Measurements from ENCODE around the gene TTLL4.
A peak's percentile ranks its signal among the peaks of the same experiment; 100 is the strongest.

Gene TTLL4

DNA sequence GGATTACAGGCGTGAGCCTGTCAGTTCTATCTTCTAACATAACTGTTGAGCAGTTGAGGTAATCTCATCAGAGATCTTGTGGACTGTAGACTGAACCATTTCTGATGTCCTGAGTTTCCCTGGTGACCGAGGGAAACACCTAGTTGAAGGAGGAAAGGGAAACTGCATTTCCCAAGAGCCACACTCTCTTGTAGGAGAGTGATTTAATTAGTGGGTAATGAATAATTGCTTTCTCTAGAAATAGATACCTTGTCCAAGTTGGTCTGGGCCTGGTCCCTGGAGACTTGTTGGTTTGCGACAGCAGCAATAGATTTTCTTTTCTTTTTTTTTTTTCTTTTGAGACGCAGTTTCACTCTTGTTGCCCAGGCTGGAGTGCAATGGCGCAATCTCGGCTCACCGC lies 7.4 kb downstream of the TTLL4 start:
- TF ChIP-seq, protein P1, sequence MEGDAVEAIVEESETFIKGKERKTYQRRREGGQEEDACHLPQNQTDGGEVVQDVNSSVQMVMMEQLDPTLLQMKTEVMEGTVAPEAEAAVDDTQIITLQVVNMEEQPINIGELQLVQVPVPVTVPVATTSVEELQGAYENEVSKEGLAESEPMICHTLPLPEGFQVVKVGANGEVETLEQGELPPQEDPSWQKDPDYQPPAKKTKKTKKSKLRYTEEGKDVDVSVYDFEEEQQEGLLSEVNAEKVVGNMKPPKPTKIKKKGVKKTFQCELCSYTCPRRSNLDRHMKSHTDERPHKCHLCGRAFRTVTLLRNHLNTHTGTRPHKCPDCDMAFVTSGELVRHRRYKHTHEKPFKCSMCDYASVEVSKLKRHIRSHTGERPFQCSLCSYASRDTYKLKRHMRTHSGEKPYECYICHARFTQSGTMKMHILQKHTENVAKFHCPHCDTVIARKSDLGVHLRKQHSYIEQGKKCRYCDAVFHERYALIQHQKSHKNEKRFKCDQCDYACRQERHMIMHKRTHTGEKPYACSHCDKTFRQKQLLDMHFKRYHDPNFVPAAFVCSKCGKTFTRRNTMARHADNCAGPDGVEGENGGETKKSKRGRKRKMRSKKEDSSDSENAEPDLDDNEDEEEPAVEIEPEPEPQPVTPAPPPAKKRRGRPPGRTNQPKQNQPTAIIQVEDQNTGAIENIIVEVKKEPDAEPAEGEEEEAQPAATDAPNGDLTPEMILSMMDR (conservative IDR thresholded peaks at IDR 0.05): no peak
- H3K27ac ChIP-seq: no peak overlapping the region

DNA sequence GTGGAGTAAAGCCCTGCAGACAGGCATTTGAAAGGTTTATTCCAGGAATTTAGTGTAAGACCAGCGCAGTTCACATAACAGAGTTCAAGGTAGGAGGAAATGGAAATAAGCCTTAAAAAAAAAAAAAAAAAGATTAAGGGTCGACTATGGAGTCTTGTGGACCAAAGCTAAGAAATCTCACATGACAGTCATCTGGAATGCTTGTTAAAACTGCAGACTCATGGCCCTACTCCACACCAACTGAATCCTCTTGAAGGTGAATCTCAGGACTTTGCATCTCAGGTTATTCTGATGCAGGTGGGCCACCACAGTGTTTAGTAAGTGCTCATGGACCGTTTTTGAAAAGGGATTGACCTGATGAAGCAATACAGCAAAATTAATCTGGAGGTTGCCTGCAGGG lies 8.8 kb downstream of the TTLL4 start:
- no peak overlapping the region for H3K27ac ChIP-seq
- TF ChIP-seq, protein P1 (conservative IDR thresholded peaks at IDR 0.05): no peak

DNA sequence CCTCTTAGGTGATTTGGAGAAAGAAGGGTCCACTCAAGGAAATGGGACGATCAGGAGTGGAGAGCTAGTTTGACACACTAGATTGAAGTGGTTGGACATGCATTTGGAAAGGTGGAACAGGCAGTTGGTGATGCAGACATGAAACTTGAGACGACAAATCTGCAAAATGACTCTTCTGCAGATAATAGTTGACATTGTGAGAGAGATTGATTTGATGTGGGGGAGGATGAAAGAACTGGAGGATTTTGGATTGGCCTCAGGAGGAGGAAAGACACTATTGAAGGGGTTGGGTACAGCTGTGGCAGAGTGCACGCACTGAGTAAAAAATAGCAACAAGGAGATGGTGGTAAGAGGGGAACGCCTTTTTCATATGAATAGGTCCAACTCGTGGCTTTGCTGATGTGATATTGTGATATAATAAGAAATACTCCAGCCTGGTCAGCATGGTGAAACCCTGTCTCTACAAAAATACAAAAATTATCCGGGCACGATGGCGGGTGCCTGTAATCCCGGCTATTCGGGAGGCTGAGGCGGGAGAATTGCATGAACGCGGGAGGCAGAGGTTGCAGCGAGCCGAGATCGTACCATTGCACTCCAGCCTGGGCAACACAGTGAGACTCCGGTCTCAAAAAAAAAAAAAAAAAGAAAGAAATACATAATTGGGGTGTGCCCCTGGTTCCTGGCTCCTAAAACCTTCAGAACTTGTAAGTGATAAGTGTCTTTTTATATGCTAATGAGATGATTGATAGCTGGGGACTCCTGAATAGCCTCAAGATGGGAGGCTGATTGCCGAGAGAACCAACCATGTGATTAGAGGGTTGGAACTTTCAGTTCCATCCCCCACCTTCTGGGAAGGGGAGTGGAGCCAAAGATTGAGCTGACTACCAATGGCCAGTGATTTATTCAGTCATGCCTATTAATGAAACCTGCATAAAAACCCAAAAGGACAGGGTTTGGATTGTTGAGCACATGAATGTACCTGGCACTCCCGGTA lies 9.7 kb downstream of the TTLL4 start:
- TF ChIP-seq, protein P1 (conservative IDR thresholded peaks at IDR 0.05): no peak
- H3K27ac ChIP-seq: peak overlapping the region; percentile 34; the same call in 1 of the 2 replicates

DNA sequence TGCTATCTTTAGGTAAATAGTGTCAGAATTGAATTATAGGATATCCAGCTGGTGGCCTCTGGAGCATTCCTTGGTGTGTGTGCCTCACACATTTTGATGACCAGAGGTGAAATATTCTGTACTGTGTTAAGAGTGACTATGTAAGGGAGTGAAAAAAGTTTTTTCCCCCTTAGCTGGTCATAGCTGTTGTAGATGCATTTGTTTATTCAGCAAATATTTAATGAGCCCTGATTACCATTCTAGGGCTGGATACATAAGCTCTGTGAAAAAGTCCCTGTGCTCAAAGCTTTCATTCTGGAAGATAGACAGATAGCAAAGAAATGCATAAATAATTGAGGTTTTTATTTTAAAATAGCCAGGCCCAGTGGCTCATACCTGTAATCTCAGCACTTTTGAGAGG lies 10.9 kb downstream of the TTLL4 start:
- TF ChIP-seq, protein P1 (conservative IDR thresholded peaks at IDR 0.05): no peak

DNA sequence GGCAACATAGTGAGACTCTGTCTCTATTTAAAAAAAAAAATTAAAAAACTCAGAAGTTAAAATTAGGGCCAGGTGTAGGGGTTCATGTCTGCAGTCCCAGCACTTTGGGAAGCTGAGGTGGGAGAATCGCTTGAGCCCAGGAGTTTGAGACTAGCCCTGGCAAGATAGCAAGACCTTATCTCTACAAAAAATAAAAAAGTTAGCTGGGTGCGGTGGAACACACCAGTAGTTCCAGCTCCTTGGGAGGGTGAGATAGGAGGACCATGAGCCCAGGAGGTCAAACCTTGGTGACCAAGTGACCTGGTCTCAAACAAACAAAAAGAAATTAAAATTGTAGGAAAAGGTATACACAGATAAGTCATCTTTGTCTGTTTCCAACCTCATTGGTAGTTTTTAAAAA lies 11.3 kb downstream of the TTLL4 start:
- TF ChIP-seq, protein P1 (conservative IDR thresholded peaks at IDR 0.05): no peak
- H3K27ac ChIP-seq: peak overlapping the region; percentile 34

More for the DNA sequence above, 10.9 kb downstream of the TTLL4 start:
- peak overlapping the region; percentile 34 for H3K27ac ChIP-seq

DNA sequence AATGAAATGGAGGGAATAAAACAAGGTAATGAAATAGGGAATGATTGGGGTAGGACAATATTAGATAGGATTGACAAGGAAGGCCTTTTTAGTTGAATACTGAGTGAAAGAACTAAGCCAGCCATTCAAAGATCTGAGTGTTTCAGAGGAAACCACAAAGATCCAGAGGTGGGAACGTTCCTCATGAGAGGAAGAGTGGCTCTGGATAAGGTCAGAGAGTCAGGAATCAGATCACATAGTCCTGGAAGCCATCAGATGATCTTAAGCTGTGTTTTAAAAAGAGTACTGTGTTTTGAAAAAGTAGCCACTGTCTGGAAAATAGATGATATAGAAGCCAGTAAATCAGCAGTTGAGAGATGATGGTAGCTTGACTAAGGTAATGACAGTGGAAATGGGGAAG lies 11.8 kb downstream of the TTLL4 start:
- TF ChIP-seq, protein P1 (conservative IDR thresholded peaks at IDR 0.05): no peak
- no peak overlapping the region for H3K27ac ChIP-seq

DNA sequence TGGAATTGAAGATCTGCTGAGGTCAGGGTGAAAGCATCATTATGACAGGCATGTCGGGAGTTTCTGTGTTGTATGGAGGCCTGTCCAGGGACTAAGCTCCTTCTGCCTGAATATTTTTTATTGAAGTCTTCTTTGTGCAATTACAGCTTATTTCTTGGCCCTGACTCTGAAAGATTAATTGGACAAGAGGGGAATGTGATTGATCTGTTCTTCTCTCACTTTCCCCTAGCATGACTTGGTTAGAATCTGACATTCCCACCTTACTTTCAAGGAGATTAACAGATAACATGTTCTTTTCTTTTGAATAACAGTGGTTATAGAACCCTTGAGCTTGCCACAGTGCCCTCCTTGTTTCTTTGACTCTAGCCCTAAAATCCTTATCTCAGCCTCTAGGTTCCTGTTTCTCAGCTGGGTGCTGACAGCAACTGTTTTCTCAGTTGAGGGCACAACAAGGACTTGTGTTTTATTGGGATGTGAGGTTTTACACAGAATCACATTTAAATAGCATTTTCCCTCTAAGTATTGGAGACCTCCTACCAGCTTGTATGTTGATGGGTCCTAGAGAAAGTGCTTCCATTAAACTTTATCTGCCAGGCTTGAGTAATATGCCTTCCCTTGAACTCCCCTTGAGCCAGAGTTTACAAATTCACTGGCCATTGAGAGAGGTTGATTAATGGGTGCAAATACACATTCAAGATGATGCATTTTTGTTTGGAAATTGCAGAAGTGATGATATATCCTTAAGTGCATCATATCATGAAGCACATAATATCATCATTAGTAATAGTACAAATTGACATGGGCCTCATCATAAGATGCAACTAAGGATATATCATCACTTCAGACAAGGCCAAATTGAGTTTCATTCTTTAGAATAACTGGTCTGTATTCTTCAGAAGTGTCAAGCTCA lies 12.5 kb downstream of the TTLL4 start:
- TF ChIP-seq, protein P1 (conservative IDR thresholded peaks at IDR 0.05): no peak
- H3K27ac ChIP-seq: no peak overlapping the region

Data from VCaP (cell line).